Activated CD8-positive, alpha-beta memory T cell treated with anti-CD3 and anti-CD28 coated beads, Interleukin-2, amount 50 U/mL, for 24 hours (primary cell): ENCODE results near the gene PTPA.
A peak's percentile ranks its signal among the peaks of the same experiment; 100 is the strongest.
"Not testable (repeated sequence)": the region's sequence is repeated elsewhere in the genome, so short reads cannot be mapped to it uniquely, and the experiment has no call there.

Experiments
- DNase-seq: peaks from one replicate; pipeline ENCODE4 v3.0.0-alpha.2; 2020; ENCODE audit errors: extremely low read depth

PTPA gene

GRCh38 chr9:129109537-129109903 lies 1.7 kb upstream of the PTPA start:
- DNase-seq, result no peak

GRCh38 chr9:129109952-129110739 lies 1.1 kb upstream of the PTPA start:
- no peak for DNase-seq

- DNase-seq, result no peak
These were observed 425 bp downstream of the PTPA start for GRCh38 chr9:129111528-129112151.

GRCh38 chr9:129112526-129112925 lies 1.3 kb downstream of the PTPA start:
- not testable (repeated sequence) for DNase-seq

- DNase-seq, result no peak
These were observed 2.6 kb downstream of the PTPA start for GRCh38 chr9:129113645-129114304.

GRCh38 chr9:129118799-129119198 lies 7.6 kb downstream of the PTPA start:
- no peak for DNase-seq

GRCh38 chr9:129121483-129121882 lies 10.3 kb downstream of the PTPA start:
- no peak for DNase-seq

- no peak for DNase-seq
These were observed 10.9 kb downstream of the PTPA start for GRCh38 chr9:129122133-129122532.

- DNase-seq, result not testable (repeated sequence)
These were observed 11.8 kb downstream of the PTPA start for GRCh38 chr9:129122976-129123375.

- no peak for DNase-seq
These were observed 13.4 kb downstream of the PTPA start for GRCh38 chr9:129124506-129125069.

GRCh38 chr9:129125478-129125877 lies 14.3 kb downstream of the PTPA start:
- no peak for DNase-seq

- no peak for DNase-seq
These were observed 15.8 kb downstream of the PTPA start for GRCh38 chr9:129126749-129127618.

GRCh38 chr9:129128689-129129088 lies 17.5 kb downstream of the PTPA start:
- no peak for DNase-seq

- DNase-seq, result not testable (repeated sequence)
These were observed 19.1 kb downstream of the PTPA start for GRCh38 chr9:129130271-129130670.

GRCh38 chr9:129130791-129131190 lies 19.6 kb downstream of the PTPA start:
- DNase-seq, result no peak

GRCh38 chr9:129131300-129132145 lies 20.3 kb downstream of the PTPA start:
- peak; percentile 68 for DNase-seq

- DNase-seq, result no peak
These were observed 21.9 kb downstream of the PTPA start for GRCh38 chr9:129133082-129133481.

- DNase-seq, result no peak
These were observed 24.3 kb downstream of the PTPA start for GRCh38 chr9:129135476-129135875.

- DNase-seq, result no peak
These were observed 25.3 kb downstream of the PTPA start for GRCh38 chr9:129136446-129137035.
